OCI-LY3 (cell line): Measurements from ENCODE around the gene P2RY13.

Experiments
- EZH2phosphoT487 ChIP-seq: fragments of 200-600 bp; shearing (Covaris generic); IDR thresholded peaks from 2 replicates; pipeline ENCODE4 v1.6.1; 2018; ENCODE audit warnings: antibody characterized with exemption, mixed run types, low read depth
- TF ChIP-seq, protein P1 (sequence below): fragments of 200-600, 300-600 bp; sonication (generic); IDR thresholded peaks from 2 replicates; pipeline ENCODE4 v1.5.1; 2014; ENCODE audit warnings: antibody characterized with exemption, low read length, low read depth

DNA sequence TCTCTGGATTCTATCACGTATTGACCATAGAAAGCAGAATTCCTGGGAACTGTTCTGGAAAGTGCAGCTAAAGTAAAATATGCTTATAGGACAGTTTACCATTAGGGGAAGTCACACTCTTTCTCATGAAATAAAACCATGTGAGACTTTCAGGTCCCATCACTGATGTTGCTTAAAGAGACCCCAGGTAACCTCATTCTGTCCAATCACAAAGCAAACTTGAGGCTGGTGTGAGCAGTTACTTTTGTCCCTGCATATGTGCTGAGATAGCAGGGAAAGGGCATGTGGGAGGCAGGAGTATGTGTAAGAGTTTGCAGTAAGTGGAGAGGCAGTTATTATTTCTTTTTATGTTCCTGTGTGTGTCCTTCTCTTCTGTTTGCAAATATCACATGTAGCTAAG lies 28.8 kb downstream of the P2RY13 start:
- TF ChIP-seq, protein P1, sequence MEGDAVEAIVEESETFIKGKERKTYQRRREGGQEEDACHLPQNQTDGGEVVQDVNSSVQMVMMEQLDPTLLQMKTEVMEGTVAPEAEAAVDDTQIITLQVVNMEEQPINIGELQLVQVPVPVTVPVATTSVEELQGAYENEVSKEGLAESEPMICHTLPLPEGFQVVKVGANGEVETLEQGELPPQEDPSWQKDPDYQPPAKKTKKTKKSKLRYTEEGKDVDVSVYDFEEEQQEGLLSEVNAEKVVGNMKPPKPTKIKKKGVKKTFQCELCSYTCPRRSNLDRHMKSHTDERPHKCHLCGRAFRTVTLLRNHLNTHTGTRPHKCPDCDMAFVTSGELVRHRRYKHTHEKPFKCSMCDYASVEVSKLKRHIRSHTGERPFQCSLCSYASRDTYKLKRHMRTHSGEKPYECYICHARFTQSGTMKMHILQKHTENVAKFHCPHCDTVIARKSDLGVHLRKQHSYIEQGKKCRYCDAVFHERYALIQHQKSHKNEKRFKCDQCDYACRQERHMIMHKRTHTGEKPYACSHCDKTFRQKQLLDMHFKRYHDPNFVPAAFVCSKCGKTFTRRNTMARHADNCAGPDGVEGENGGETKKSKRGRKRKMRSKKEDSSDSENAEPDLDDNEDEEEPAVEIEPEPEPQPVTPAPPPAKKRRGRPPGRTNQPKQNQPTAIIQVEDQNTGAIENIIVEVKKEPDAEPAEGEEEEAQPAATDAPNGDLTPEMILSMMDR = no peak
- no peak for TF ChIP-seq EZH2phosphoT487
